H1 (cell line): ENCODE data around the gene KDM6A. TPM values are rescaled to one million over a fixed set of nuclear protein-coding genes. Genes with fewer than 3 reads are reported as not detected.

ENCODE experiments used
- CTCF ChIA-PET: fragments of 300-600 bp; sonication (Branson Sonifier 250); formaldehyde crosslinking; loops from one replicate; lab custom pipeline; 2021; ENCODE audit not compliant: partially characterized antibody; lab: Charles Lee
- POLR2A ChIA-PET: fragments of 300-600 bp; sonication (Branson Sonifier 250); formaldehyde crosslinking; loops from one replicate; lab custom pipeline; 2021; ENCODE audit warnings: inconsistent platforms; ENCODE audit not compliant: partially characterized antibody; lab: Charles Lee
- DNase-seq, 2 experiments: peaks; one replicate each; pipeline versions ENCODE4 v3.0.0 to v3.0.0-alpha.2; 2010 to 2022; ENCODE audit warnings: low spot score in 2 of 2, low read depth in 1 of 2, mixed read lengths in 1 of 2
- FAIRE-seq: peaks from 2 replicates; lab custom pipeline; 2011; peaks lifted over from hg19 to GRCh38; lab: Jason Lieb, UNC
- H2AFZ ChIP-seq: 2 replicates; pipeline ENCODE4 v1.8.1; 2012; ENCODE audit warnings: low read length, inconsistent platforms
- H2AK5ac ChIP-seq: 2 replicates; pipeline ENCODE4 v1.6.1; 2013; ENCODE audit warnings: low read depth, low read length
- H2BK120ac ChIP-seq: replicated peaks from 2 replicates; pipeline ENCODE3; 2013; ENCODE audit warnings: low read depth, low read length, inconsistent platforms
- H2BK12ac ChIP-seq: 2 replicates; pipeline ENCODE4 v1.6.1; 2013; ENCODE audit warnings: low read depth, low read length
- H2BK15ac ChIP-seq: 2 replicates; pipeline ENCODE4 v1.6.1; 2013; ENCODE audit warnings: low read length
- H2BK20ac ChIP-seq: 2 replicates; pipeline ENCODE4 v1.6.1; 2013; ENCODE audit warnings: low read length
- H2BK5ac ChIP-seq: 2 replicates; pipeline ENCODE4 v1.6.1; 2013; ENCODE audit warnings: low read depth, low read length
- H3K14ac ChIP-seq: 2 replicates; pipeline ENCODE4 v1.6.1; 2013; ENCODE audit warnings: inconsistent platforms; ENCODE audit not compliant: insufficient read length
- H3K18ac ChIP-seq: 2 replicates; pipeline ENCODE4 v1.6.1; 2013; ENCODE audit warnings: low read length; ENCODE audit errors: extremely low read depth
- H3K23ac ChIP-seq: 2 replicates; pipeline ENCODE4 v1.6.1; 2013; ENCODE audit warnings: inconsistent platforms; ENCODE audit not compliant: insufficient read length
- H3K23me2 ChIP-seq: 2 replicates; pipeline ENCODE4 v1.6.1; 2013; ENCODE audit warnings: low read depth, low read length
- H3K27ac ChIP-seq: 2 replicates; pipeline ENCODE4 v1.6.1; 2011; ENCODE audit warnings: low read depth, low read length, inconsistent platforms
- H3K27me3 ChIP-seq, 4 experiments: replicated peaks in 1 of 4; 1 replicate in 1 of 4; 2 replicates in 3 of 4; pipeline versions ENCODE4 v1.6.1 to v1.8.1; 2011 to 2013; ENCODE audit warnings: low read length in 3 of 4, mild to moderate bottlenecking in 3 of 4, inconsistent platforms in 2 of 4, mixed read lengths in 2 of 4, moderate library complexity in 1 of 4; ENCODE audit not compliant: control insufficient read depth in 3 of 4, insufficient read depth in 3 of 4; ENCODE audit errors: extremely low read depth in 1 of 4
- H3K36me3 ChIP-seq, 4 experiments: 2 replicates each; pipeline versions ENCODE4 v1.6.1 to v1.8.1; 2011 to 2013; ENCODE audit warnings: mild to moderate bottlenecking in 4 of 4, low read length in 3 of 4, moderate library complexity in 2 of 4, control low read depth in 1 of 4, inconsistent platforms in 1 of 4; ENCODE audit not compliant: insufficient read depth in 4 of 4, control insufficient read depth in 2 of 4
- H3K4ac ChIP-seq: replicated peaks from 2 replicates; pipeline ENCODE3; 2013; ENCODE audit warnings: low read length, low read depth, mixed read lengths, inconsistent platforms; ENCODE audit not compliant: insufficient read length
- H3K4me1 ChIP-seq, 4 experiments: replicated peaks in 1 of 4; 1 replicate in 1 of 4; 2 replicates in 3 of 4; pipeline versions ENCODE4 v1.6.1 to v1.8.1; 2011 to 2013; ENCODE audit warnings: low read length in 3 of 4, inconsistent platforms in 2 of 4, mixed read lengths in 1 of 4; ENCODE audit not compliant: insufficient read depth in 4 of 4, control insufficient read depth in 3 of 4
- H3K4me2 ChIP-seq, 2 experiments: 2 replicates each; pipeline versions ENCODE4 v1.6.1 to v1.8.1; 2011 to 2013; ENCODE audit warnings: low read depth in 2 of 2, low read length in 2 of 2, control low read depth in 1 of 2, inconsistent platforms in 1 of 2, mild to moderate bottlenecking in 1 of 2; ENCODE audit not compliant: insufficient read depth in 1 of 2
- H3K4me3 ChIP-seq, 4 experiments: fragments of 200-600, 300-600 bp in 1 of 4; sonication (generic), shearing (Covaris generic), sonication (Bioruptor Twin) in 1 of 4; 2 replicates each; pipeline versions ENCODE4 v1.5.1 to v1.8.1; 2011 to 2016; ENCODE audit warnings: low read length in 4 of 4, low read depth in 3 of 4, control low read depth in 2 of 4, inconsistent platforms in 2 of 4, mild to moderate bottlenecking in 2 of 4, mixed read lengths in 1 of 4, moderate library complexity in 1 of 4; ENCODE audit not compliant: insufficient read depth in 2 of 4; ENCODE audit errors: extremely low read depth in 1 of 4
- H3K56ac ChIP-seq: replicated peaks from 2 replicates; pipeline ENCODE3; 2013; ENCODE audit warnings: low read depth, mild to moderate bottlenecking, mixed read lengths, low read length, inconsistent platforms; ENCODE audit not compliant: insufficient read length
- H3K79me1 ChIP-seq: 2 replicates; pipeline ENCODE4 v1.6.1; 2013; ENCODE audit warnings: low read depth, low read length, control low read depth
- H3K79me2 ChIP-seq, 2 experiments: 2 replicates each; pipeline versions ENCODE4 v1.6.1 to v1.8.1; 2012 to 2013; ENCODE audit warnings: low read length in 2 of 2, mild to moderate bottlenecking in 2 of 2, inconsistent platforms in 1 of 2; ENCODE audit not compliant: insufficient read depth in 2 of 2, control insufficient read depth in 1 of 2
- H3K9ac ChIP-seq, 4 experiments: replicated peaks in 1 of 4; 1 replicate in 1 of 4; 2 replicates in 3 of 4; pipeline versions ENCODE4 v1.6.1 to v1.8.1; 2011 to 2013; ENCODE audit warnings: low read depth in 3 of 4, low read length in 3 of 4, control low read depth in 2 of 4, mild to moderate bottlenecking in 2 of 4, moderate library complexity in 2 of 4, inconsistent platforms in 1 of 4; ENCODE audit errors: extremely low read depth in 1 of 4
- H3K9me3 ChIP-seq, 2 experiments: 2 replicates each; pipeline versions ENCODE4 v1.6.1 to v1.8.1; 2012 to 2013; ENCODE audit warnings: mild to moderate bottlenecking in 2 of 2, moderate library complexity in 2 of 2, control low read depth in 1 of 2, inconsistent platforms in 1 of 2, low read depth in 1 of 2, low read length in 1 of 2, mixed read lengths in 1 of 2; ENCODE audit not compliant: insufficient read depth in 2 of 2
- H4K20me1 ChIP-seq, 2 experiments: replicated peaks in 1 of 2; 2 replicates each; pipeline versions ENCODE3 to v1.8.1; 2011 to 2013; ENCODE audit warnings: inconsistent platforms in 2 of 2, low read length in 2 of 2, mild to moderate bottlenecking in 1 of 2; ENCODE audit not compliant: insufficient read depth in 2 of 2, control insufficient read depth in 1 of 2
- H4K5ac ChIP-seq: 2 replicates; pipeline ENCODE4 v1.6.1; 2013; ENCODE audit warnings: low read length, low read depth, mixed read lengths, inconsistent platforms; ENCODE audit not compliant: insufficient read length
- H4K8ac ChIP-seq: 2 replicates; pipeline ENCODE4 v1.8.0; 2013; ENCODE audit warnings: mild to moderate bottlenecking, moderate library complexity, low read length, inconsistent platforms; ENCODE audit not compliant: insufficient read depth; ENCODE audit errors: extremely low read depth
- H4K91ac ChIP-seq: replicated peaks from 2 replicates; pipeline ENCODE3; 2013; ENCODE audit warnings: low read length, mixed read lengths, inconsistent platforms; ENCODE audit not compliant: insufficient read length
- EZH2 ChIP-seq: fragments of 200-600 bp; sonication (generic); IDR thresholded peaks from 2 replicates; pipeline ENCODE4 v1.7.1; 2012; ENCODE audit warnings: low read depth, mild to moderate bottlenecking, moderate library complexity, low read length, inconsistent platforms; ENCODE audit not compliant: severe bottlenecking
- KDM1A ChIP-seq: fragments of 200-600, 300-600 bp; sonication (generic); IDR thresholded peaks from 2 replicates; pipeline ENCODE4 v1.7.1; 2016; ENCODE audit warnings: mild to moderate bottlenecking, low read length, borderline replicate concordance
- KDM5A ChIP-seq: fragments of 200-600 bp; IDR thresholded peaks from 2 replicates; pipeline ENCODE4 v1.7.1; 2012; ENCODE audit warnings: mild to moderate bottlenecking, low read length, inconsistent platforms, mixed read lengths
- MAFK ChIP-seq: IDR thresholded peaks from 2 replicates; pipeline ENCODE4 v1.6.1; 2012; ENCODE audit warnings: low read depth, mild to moderate bottlenecking, improper control_type of control experiment, low read length
- RBBP5 ChIP-seq: IDR thresholded peaks from 2 replicates; pipeline ENCODE4 v1.7.1; 2012; ENCODE audit warnings: low read depth, mild to moderate bottlenecking, inconsistent platforms, low read length, moderate library complexity, borderline replicate concordance
- SP2 ChIP-seq: IDR thresholded peaks from 2 replicates; pipeline ENCODE4 v1.6.1; 2012; ENCODE audit warnings: mild to moderate bottlenecking, low read length, inconsistent platforms
- SRF ChIP-seq: IDR thresholded peaks from 2 replicates; pipeline ENCODE4 v1.6.1; 2011; ENCODE audit warnings: mild to moderate bottlenecking, low read depth, low read length, moderate library complexity
- WGBS, 2 experiments: shearing (Covaris generic) in 1 of 2; methylation state at CpG; one replicate each; pipeline versions ENCODE4 v1.1.6 to v1.1.7; 2013 to 2015; ENCODE audit warnings: low lambda C conversion rate in 2 of 2, mixed read lengths in 2 of 2, inconsistent platforms in 1 of 2, low coverage in 1 of 2, missing lambda C conversion rate in 1 of 2; ENCODE audit not compliant: insufficient replicate concordance in 2 of 2, insufficient coverage in 1 of 2, insufficient read length in 1 of 2; ENCODE audit errors: extremely low coverage in 1 of 2, missing lambda C conversion rate in 1 of 2; 5-methylcytosine and 5-hydroxymethylcytosine counted together
- polyA plus RNA-seq, 7 experiments: library from polyadenylated mRNA; depleted of rRNA in 3 of 7; stranded (reverse) in 5 of 7; unstranded in 2 of 7; fragments of >200 nt in 5 of 7; fragments of 200-250 nt in 2 of 7; gene quantifications; 1 replicate in 5 of 7; 2 replicates in 1 of 7; 4 replicates in 1 of 7; pipeline versions ENCODE4 v1.2.1 to v1.2.3, GENCODE V29; 2011 to 2013; ENCODE audit warnings: missing spikeins in 2 of 7, mixed read lengths in 2 of 7
- total RNA-seq: library from RNA; stranded (reverse); fragmentation: NEBNext Ultra II Directional; extraction: Animal tissue kit (Norgen Biotek cat#: 25700); gene quantifications from 2 replicates; pipeline ENCODE4 v1.2.1, GENCODE V29; 2021

The KDM6A gene
- total and polyA plus RNA-seq, 2 of the 8 experiments (the other 6 are each of a cell fraction or from before 2014, with no cell fraction given), result 43.5 to 58.4 TPM

- H3K27me3 ChIP-seq, result no peaks in the 10 kb centered on the region
- no peak overlapping the region for H4K91ac ChIP-seq
- peaks cover 0 to 8% (median under 1%) of the 10 kb centered on the region in 4 experiments; a peak in 2 of 8 replicates for H3K36me3 ChIP-seq
- no peak overlapping the region for H3K9ac ChIP-seq
- no peak overlapping the region for H2AFZ ChIP-seq
- H3K23me2 ChIP-seq, result no peaks in the 10 kb centered on the region
- DNase-seq (no peak), FAIRE-seq (no peak)
- no peaks in the 10 kb centered on the region for H4K20me1 ChIP-seq
- H3K79me2 ChIP-seq, result peaks cover 0 to 69% of the 10 kb centered on the region in 2 experiments; a peak in 3 of 4 replicates
- no peak overlapping the region for H2BK12ac ChIP-seq
- no peaks in the 10 kb centered on the region for H3K79me1 ChIP-seq
- CTCF ChIA-PET, result no interaction called here
- peaks cover 0 to 2% (median 0%) of the 10 kb centered on the region in 4 experiments; a peak in 1 of 7 replicates for H3K4me1 ChIP-seq
- no peak overlapping the region for H2BK5ac ChIP-seq
- no peak overlapping the region for H2BK15ac ChIP-seq
- H3K9me3 ChIP-seq, result peaks cover 0 to 4% of the 10 kb centered on the region in 2 experiments; a peak in 1 of 4 replicates
- no peak overlapping the region for H4K5ac ChIP-seq
- WGBS, 2 experiments, result 89% methylated on average over 14 of the region's 16 CpGs; no CpG with 5 or more reads in 1 of the 2 experiments
- H2BK120ac ChIP-seq, result no peak overlapping the region
- no peak overlapping the region for H3K14ac ChIP-seq
- H2AK5ac ChIP-seq, result no peak overlapping the region
- no peak overlapping the region for H3K18ac ChIP-seq
- POLR2A ChIA-PET, result no interaction called here
- H3K4me3 ChIP-seq, result no peak overlapping the region
- H3K4me2 ChIP-seq, result no peak overlapping the region
- H2BK20ac ChIP-seq, result no peak overlapping the region
- no peak overlapping the region for H3K23ac ChIP-seq
- TF ChIP-seq MAFK (no peak), SP2 (no peak), SRF (no peak), EZH2 (no peak), RBBP5 (no peak), KDM5A (no peak), KDM1A (no peak)
- H3K4ac ChIP-seq, result no peak overlapping the region
- no peak overlapping the region for H4K8ac ChIP-seq
- H3K27ac ChIP-seq, result no peak overlapping the region
- no peak overlapping the region for H3K56ac ChIP-seq
Measured at GRCh38 chrX:44989995-44990770, 117.2 kb downstream of the KDM6A start.
